Caco-2 (cell line): ENCODE results near the gene GPC5. TPM values are rescaled to one million over a fixed set of nuclear protein-coding genes. Genes with fewer than 3 reads are reported as not detected.

Experiments used
- BruUV-seq: library from RNA; stranded (reverse); fragments of 400-500 nt; replicated peaks from 2 replicates; lab custom pipeline; 2021; lab: Mats Ljungman, UMichigan
- CTCF ChIA-PET: fragments of 300-600 bp; sonication (Branson Sonifier 250); formaldehyde crosslinking; loops from one replicate; lab custom pipeline; 2022; ENCODE audit warnings: antibody characterized with exemption; lab: Charles Lee
- POLR2A ChIA-PET: fragments of 300-600 bp; sonication (Branson Sonifier 250); formaldehyde crosslinking; loops from one replicate; lab custom pipeline; 2022; ENCODE audit warnings: antibody characterized with exemption; lab: Charles Lee
- DNase-seq, 2 experiments: peaks; one replicate each; pipeline versions ENCODE4 v3.0.0 to v3.0.0-alpha.2; 2020 to 2022
- H3K27me3 ChIP-seq: replicated peaks from 2 replicates; pipeline ENCODE4 v1.6.0; 2011; ENCODE audit warnings: low read length; ENCODE audit not compliant: control insufficient read depth, insufficient read depth
- H3K36me3 ChIP-seq: 2 replicates; pipeline ENCODE4 v1.5.1; 2011; ENCODE audit warnings: low read length; ENCODE audit not compliant: control insufficient read depth, insufficient read depth
- H3K4me1 ChIP-seq: fragments of 250-450 bp; sonication (Bioruptor Pico); 2 replicates; pipeline ENCODE4 v1.5.1; 2020; ENCODE audit warnings: mild to moderate bottlenecking
- H3K4me3 ChIP-seq: 2 replicates; pipeline ENCODE4 v1.5.1; 2011; ENCODE audit warnings: low read depth, mild to moderate bottlenecking, control low read depth, low read length
- H3K9me3 ChIP-seq: fragments of 250-450 bp; sonication (Bioruptor Pico); 2 replicates; pipeline ENCODE4 v1.5.1; 2020; ENCODE audit warnings: mild to moderate bottlenecking, moderate library complexity
- H3K27ac Mint-ChIP-seq: one replicate; pipeline ENCODE4 v1.8.0; 2022; ENCODE audit warnings: mixed read lengths; ENCODE audit not compliant: unreplicated experiment
- H3K27me3 Mint-ChIP-seq: one replicate; pipeline ENCODE4 v1.8.0; 2022; ENCODE audit warnings: mixed read lengths; ENCODE audit not compliant: insufficient read depth, unreplicated experiment
- H3K36me3 Mint-ChIP-seq: one replicate; pipeline ENCODE4 v1.8.0; 2022; ENCODE audit warnings: mild to moderate bottlenecking, mixed read lengths; ENCODE audit not compliant: insufficient read depth, unreplicated experiment
- H3K4me1 Mint-ChIP-seq: one replicate; pipeline ENCODE4 v1.8.0; 2022; ENCODE audit warnings: low read depth, mixed read lengths; ENCODE audit not compliant: unreplicated experiment
- H3K4me3 Mint-ChIP-seq: one replicate; pipeline ENCODE4 v1.8.0; 2022; ENCODE audit warnings: mild to moderate bottlenecking, moderate library complexity, mixed read lengths; ENCODE audit not compliant: unreplicated experiment
- H3K9me3 Mint-ChIP-seq: one replicate; pipeline ENCODE4 v1.8.0; 2022; ENCODE audit warnings: mixed read lengths; ENCODE audit not compliant: unreplicated experiment
- CTCF ChIP-seq, 2 experiments: fragments of 200-600 bp in 1 of 2; IDR thresholded peaks; 1 replicate in 1 of 2; 2 replicates in 1 of 2; pipeline versions ENCODE4 v1.5.1 to v1.8.0; 2011 to 2022; ENCODE audit warnings: antibody characterized with exemption in 1 of 2, control low read depth in 1 of 2, inconsistent platforms in 1 of 2, low read depth in 1 of 2, low read length in 1 of 2, mild to moderate bottlenecking in 1 of 2, moderate library complexity in 1 of 2; ENCODE audit not compliant: insufficient read depth in 1 of 2, severe bottlenecking in 1 of 2, unreplicated experiment in 1 of 2
- intact Hi-C: fragments of 100-400 bp; cut with micrococcal nuclease; formaldehyde crosslinking; loops from one replicate; pipeline ENCODE4 v1.10.0; 2022; ENCODE audit not compliant: unreplicated experiment
- total RNA-seq: library from RNA; stranded (reverse); gene quantifications from 2 replicates; pipeline ENCODE4 v1.2.3, GENCODE V29; 2022

Gene GPC5
- total RNA-seq, 1 experiment from 2014 or later = 4.1 TPM

GRCh38 chr13:91652404-91653301, 254.2 kb downstream of the GPC5 start:
- H3K27me3 Mint-ChIP-seq = no peaks in the 10 kb centered on the region
- no TSS peak for BruUV-seq
- no peaks in the 10 kb centered on the region for H3K4me1 Mint-ChIP-seq
- H3K27me3 ChIP-seq = no peaks in the 10 kb centered on the region
- DNase-seq = no peak
- peaks cover 7% of the 10 kb centered on the region; the same call in 1 of the 2 replicates for H3K4me1 ChIP-seq
- H3K4me3 ChIP-seq = no peak overlapping the region
- intact Hi-C loops = no loop called here
- no peaks in the 10 kb centered on the region for H3K36me3 ChIP-seq
- H3K27ac Mint-ChIP-seq = peak overlapping the region; percentile 29
- H3K9me3 Mint-ChIP-seq = no peaks in the 10 kb centered on the region
- POLR2A ChIA-PET = no interaction called here
- no peak for TF ChIP-seq CTCF (IDR thresholded peaks at IDR 0.05; ENCODE audit: insufficient read depth in 1 of 2, low read depth in 1 of 2, low read length in 1 of 2, severe bottlenecking in 1 of 2, unreplicated experiment in 1 of 2)
- H3K36me3 Mint-ChIP-seq = no peaks in the 10 kb centered on the region
- H3K4me3 Mint-ChIP-seq = no peak overlapping the region
- CTCF ChIA-PET = no interaction called here
- H3K9me3 ChIP-seq = no peaks in the 10 kb centered on the region

- H3K4me3 Mint-ChIP-seq = no peak overlapping the region
- ChIA-PET CTCF (no interaction called here), POLR2A (no interaction called here)
- Histone ChIP-seq H3K4me3 (no peak overlapping the region), H3K4me1 (peaks cover 7% of the 10 kb centered on the region; the same call in 1 of the 2 replicates), H3K9me3 (no peaks in the 10 kb centered on the region), H3K27me3 (no peaks in the 10 kb centered on the region), H3K36me3 (no peaks in the 10 kb centered on the region)
- BruUV-seq = no TSS peak
- H3K27me3 Mint-ChIP-seq = no peaks in the 10 kb centered on the region
- no peaks in the 10 kb centered on the region for H3K9me3 Mint-ChIP-seq
- DNase-seq = no peak
- H3K36me3 Mint-ChIP-seq = no peaks in the 10 kb centered on the region
- no peak overlapping the region for H3K27ac Mint-ChIP-seq
- no peaks in the 10 kb centered on the region for H3K4me1 Mint-ChIP-seq
- intact Hi-C loops = no loop called here
- no peak for TF ChIP-seq CTCF (IDR thresholded peaks at IDR 0.05; ENCODE audit: insufficient read depth in 1 of 2, low read depth in 1 of 2, low read length in 1 of 2, severe bottlenecking in 1 of 2, unreplicated experiment in 1 of 2)
Measured at GRCh38 chr13:91655731-91656130, 257.3 kb downstream of the GPC5 start.

GRCh38 chr13:91657283-91657682, 258.9 kb downstream of the GPC5 start:
- Histone ChIP-seq H3K4me1 (peaks cover 7% of the 10 kb centered on the region; the same call in 1 of the 2 replicates), H3K36me3 (no peaks in the 10 kb centered on the region), H3K9me3 (no peaks in the 10 kb centered on the region), H3K4me3 (no peak overlapping the region), H3K27me3 (no peaks in the 10 kb centered on the region)
- intact Hi-C loops = no loop called here
- no peak for TF ChIP-seq CTCF (IDR thresholded peaks at IDR 0.05; ENCODE audit: insufficient read depth in 1 of 2, low read depth in 1 of 2, low read length in 1 of 2, severe bottlenecking in 1 of 2, unreplicated experiment in 1 of 2)
- POLR2A ChIA-PET = no interaction called here
- Mint-ChIP-seq H3K27me3 (no peaks in the 10 kb centered on the region), H3K27ac (no peak overlapping the region), H3K4me3 (no peak overlapping the region), H3K9me3 (no peaks in the 10 kb centered on the region), H3K4me1 (no peaks in the 10 kb centered on the region), H3K36me3 (no peaks in the 10 kb centered on the region)
- CTCF ChIA-PET = no interaction called here
- no peak for DNase-seq
- BruUV-seq = no TSS peak
